Measurements from ENCODE around the gene VPS13D.
A peak's percentile ranks its signal among the peaks of the same experiment; 100 is the strongest.
"Not testable (repeated sequence)": the region's sequence is repeated elsewhere in the genome, so short reads cannot be mapped to it uniquely, and the experiment has no call there.

VPS13D gene

GRCh38 chr1:12315146-12315545 lies 85.3 kb downstream of the VPS13D start:
- no peak for TF ChIP-seq CTCF (conservative IDR thresholded peaks at IDR 0.05; ENCODE audit: low read length)
- H3K4me3 ChIP-seq (ENCODE audit: low read length), result no peak overlapping the region
- peak; percentile 62 for DNase-seq (ENCODE audit: low read depth)

DNA sequence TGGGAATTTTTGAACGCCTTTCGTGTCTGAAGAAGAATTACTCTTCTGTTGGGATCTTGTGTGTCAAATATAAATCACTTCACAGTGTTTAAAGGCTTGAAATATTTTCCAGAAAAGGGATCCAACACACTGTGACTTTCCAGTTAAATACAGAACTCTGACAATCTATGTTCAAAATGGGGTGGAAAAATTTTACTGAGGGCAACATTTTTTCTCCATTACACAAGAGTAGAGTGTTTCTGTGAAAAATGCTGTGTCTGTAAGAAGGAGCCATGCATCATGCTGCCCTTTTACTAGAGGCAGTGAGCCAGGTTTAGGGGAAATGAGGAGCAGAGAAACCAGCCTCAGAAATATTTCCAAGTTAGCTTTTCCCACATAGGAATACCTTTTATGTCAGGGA lies 86.5 kb downstream of the VPS13D start:
- H3K4me3 ChIP-seq (ENCODE audit: low read length), result no peak overlapping the region
- DNase-seq (ENCODE audit: low read depth), result peak; percentile 75
- no peak for TF ChIP-seq CTCF (conservative IDR thresholded peaks at IDR 0.05; ENCODE audit: low read length)

DNA sequence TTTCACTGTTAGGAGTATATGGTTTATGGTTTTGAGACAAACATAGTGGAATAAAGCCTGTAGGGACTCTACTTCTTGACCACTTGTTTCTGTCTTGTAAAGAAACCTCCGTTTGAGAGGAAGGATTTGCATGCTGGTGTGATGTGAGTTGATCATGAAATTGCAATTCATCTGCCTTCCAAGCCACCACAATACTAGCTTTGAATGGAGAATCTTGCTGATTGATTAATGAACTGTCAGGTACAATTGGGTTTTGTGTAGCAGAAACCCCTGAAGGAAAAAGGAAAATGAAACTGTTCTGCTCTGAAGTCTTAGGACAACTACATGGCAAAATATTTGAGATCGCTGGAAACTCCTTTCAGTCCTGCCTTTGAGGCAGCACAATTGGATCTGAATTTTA lies 90.7 kb downstream of the VPS13D start:
- no peak for DNase-seq (ENCODE audit: low read depth)
- TF ChIP-seq CTCF (conservative IDR thresholded peaks at IDR 0.05; ENCODE audit: low read length), result no peak

GRCh38 chr1:12324423-12324822 lies 94.6 kb downstream of the VPS13D start:
- no peak overlapping the region for H3K4me3 ChIP-seq (ENCODE audit: low read length)
- TF ChIP-seq CTCF (conservative IDR thresholded peaks at IDR 0.05; ENCODE audit: low read length), result no peak
- DNase-seq (ENCODE audit: low read depth), result no peak

More for the DNA sequence above, 90.7 kb downstream of the VPS13D start:
- H3K4me3 ChIP-seq (ENCODE audit: low read length), result no peak overlapping the region

DNA sequence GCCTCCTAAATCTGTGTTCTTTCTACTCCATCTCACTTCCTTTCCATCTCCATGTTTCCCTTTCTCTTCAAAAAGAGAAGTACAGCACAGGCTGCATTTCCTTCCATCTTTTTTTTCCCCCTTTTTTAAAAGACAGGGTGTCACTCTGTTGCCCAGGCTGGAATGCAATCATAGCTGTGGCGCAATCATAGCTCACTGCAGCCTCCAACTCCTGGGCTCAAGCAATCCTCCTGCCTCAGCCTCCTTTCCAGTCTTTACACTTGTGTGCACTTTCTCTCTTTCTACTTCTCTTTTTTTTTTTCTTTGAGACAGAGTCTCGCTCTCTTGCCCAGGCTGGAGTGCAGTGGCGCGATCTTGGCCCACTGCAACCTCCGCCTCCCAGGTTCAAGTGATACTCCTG lies 95.1 kb downstream of the VPS13D start:
- H3K4me3 ChIP-seq (ENCODE audit: low read length); DNase-seq (ENCODE audit: low read depth): not testable (repeated sequence)

DNA sequence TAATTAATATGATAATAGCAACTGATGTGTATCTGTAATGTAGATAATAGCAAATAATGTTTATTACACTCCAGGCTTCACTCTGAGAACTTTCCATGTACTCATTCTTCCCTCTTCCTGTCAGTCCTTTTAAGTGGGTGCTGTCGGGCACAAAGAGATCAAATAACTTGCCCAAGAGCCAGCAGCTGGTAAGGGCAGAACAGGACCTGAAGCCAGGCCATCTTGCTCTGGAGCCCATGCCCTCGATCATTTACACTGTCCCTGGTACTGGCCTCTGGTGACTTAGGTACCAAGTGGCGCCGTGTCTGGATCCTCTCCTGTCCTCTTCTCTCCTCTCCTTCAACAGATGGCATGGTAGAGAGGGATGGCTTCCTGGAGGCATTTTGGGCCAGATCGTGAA lies 97.2 kb downstream of the VPS13D start:
- TF ChIP-seq CTCF (conservative IDR thresholded peaks at IDR 0.05; ENCODE audit: low read length), result no peak
- H3K4me3 ChIP-seq (ENCODE audit: low read length), result no peak overlapping the region
- DNase-seq (ENCODE audit: low read depth), result no peak

DNA sequence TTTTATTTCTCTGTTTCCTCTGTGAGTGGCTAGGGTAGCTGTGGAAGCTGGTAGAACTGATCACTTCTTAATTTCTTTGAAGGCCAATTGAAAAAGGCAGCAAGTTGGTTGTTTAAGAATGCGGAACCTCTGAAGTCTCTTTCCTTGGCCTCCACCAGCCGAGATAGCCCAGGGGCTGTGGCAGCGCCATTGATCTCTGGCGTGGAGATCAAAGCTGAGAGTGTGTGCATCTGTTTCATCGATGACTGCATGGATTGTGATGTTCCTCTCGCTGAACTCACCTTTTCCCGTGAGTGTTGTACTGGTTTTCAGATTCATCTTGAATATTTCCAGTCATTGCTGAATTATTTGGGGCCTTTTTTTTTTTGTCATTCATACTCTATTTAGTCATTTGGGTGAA lies 97.7 kb downstream of the VPS13D start:
- DNase-seq (ENCODE audit: low read depth), result no peak
- no peak for TF ChIP-seq CTCF (conservative IDR thresholded peaks at IDR 0.05; ENCODE audit: low read length)
- no peak overlapping the region for H3K4me3 ChIP-seq (ENCODE audit: low read length)

Data from AG10803 (cell line).